BE2C (cell line): Measurements from ENCODE around the gene CHMP4B.

Experiments used
- DNase-seq: peaks from one replicate; pipeline ENCODE4 v3.0.0-alpha.2; 2020
- H3K27me3 ChIP-seq: fragments of 250-450 bp; sonication (Bioruptor Pico); 2 replicates; pipeline ENCODE4 v1.5.1; 2020; ENCODE audit warnings: mild to moderate bottlenecking
- H3K36me3 ChIP-seq: fragments of 250-450 bp; sonication (Bioruptor Pico); 2 replicates; pipeline ENCODE4 v1.5.1; 2020; ENCODE audit warnings: mild to moderate bottlenecking
- H3K4me1 ChIP-seq: fragments of 250-450 bp; sonication (Bioruptor Pico); 2 replicates; pipeline ENCODE4 v1.5.1; 2020
- H3K4me3 ChIP-seq: 2 replicates; pipeline ENCODE4 v1.5.1; 2011; ENCODE audit warnings: low read depth, low read length
- H3K9me3 ChIP-seq: fragments of 250-450 bp; sonication (Bioruptor Pico); 2 replicates; pipeline ENCODE4 v1.5.1; 2020
- CTCF ChIP-seq: IDR thresholded peaks from 2 replicates; pipeline ENCODE4 v1.5.1; 2012; ENCODE audit warnings: mild to moderate bottlenecking, low read depth, low read length

Gene CHMP4B

GRCh38 chr20:33796263-33796906, 14.8 kb upstream of the CHMP4B start:
- H3K27me3 ChIP-seq, result no peaks in the 10 kb centered on the region
- DNase-seq, result no peak

GRCh38 chr20:33796907-33797544, 14.1 kb upstream of the CHMP4B start:
- Histone ChIP-seq H3K4me3 (no peak overlapping the region), H3K4me1 (peaks cover 4% of the 10 kb centered on the region; the same call in 1 of the 2 replicates), H3K27me3 (no peaks in the 10 kb centered on the region), H3K36me3 (no peaks in the 10 kb centered on the region), H3K9me3 (no peaks in the 10 kb centered on the region)
- TF ChIP-seq CTCF, result no peak
- DNase-seq, result no peak

More at GRCh38 chr20:33796263-33796906, 14.8 kb upstream of the CHMP4B start:
- H3K36me3 ChIP-seq, result no peaks in the 10 kb centered on the region
- no peaks in the 10 kb centered on the region for H3K9me3 ChIP-seq
- no peak overlapping the region for H3K4me3 ChIP-seq
- peaks cover 4% of the 10 kb centered on the region; the same call in 1 of the 2 replicates for H3K4me1 ChIP-seq
- TF ChIP-seq CTCF, result no peak

- Histone ChIP-seq H3K27me3 (no peaks in the 10 kb centered on the region), H3K9me3 (no peaks in the 10 kb centered on the region), H3K36me3 (no peaks in the 10 kb centered on the region), H3K4me1 (no peaks in the 10 kb centered on the region), H3K4me3 (no peak overlapping the region)
- DNase-seq, result no peak
- no peak for TF ChIP-seq CTCF
Measured at GRCh38 chr20:33798444-33798843, 12.7 kb upstream of the CHMP4B start.

GRCh38 chr20:33803921-33804337, 7.2 kb upstream of the CHMP4B start:
- H3K36me3 ChIP-seq, result no peaks in the 10 kb centered on the region
- H3K4me3 ChIP-seq, result no peak overlapping the region
- TF ChIP-seq CTCF, result no peak
- H3K9me3 ChIP-seq, result no peaks in the 10 kb centered on the region
- no peaks in the 10 kb centered on the region for H3K27me3 ChIP-seq
- H3K4me1 ChIP-seq, result no peaks in the 10 kb centered on the region
- DNase-seq, result no peak

GRCh38 chr20:33808388-33808787, 2.8 kb upstream of the CHMP4B start:
- no peak overlapping the region for H3K4me3 ChIP-seq
- no peak for TF ChIP-seq CTCF

GRCh38 chr20:33810259-33810658, 889 bp upstream of the CHMP4B start:
- Histone ChIP-seq H3K4me1 (no peaks in the 10 kb centered on the region; the same call in 1 of the 2 replicates), H3K36me3 (no peaks in the 10 kb centered on the region; the same call in 1 of the 2 replicates), H3K9me3 (no peaks in the 10 kb centered on the region), H3K4me3 (no peak overlapping the region), H3K27me3 (no peaks in the 10 kb centered on the region)
- DNase-seq, result no peak
- TF ChIP-seq CTCF, result no peak

More at GRCh38 chr20:33808388-33808787, 2.8 kb upstream of the CHMP4B start:
- H3K9me3 ChIP-seq, result no peaks in the 10 kb centered on the region
- H3K27me3 ChIP-seq, result no peaks in the 10 kb centered on the region
- no peaks in the 10 kb centered on the region for H3K36me3 ChIP-seq
- H3K4me1 ChIP-seq, result no peaks in the 10 kb centered on the region; the same call in 1 of the 2 replicates
- DNase-seq, result no peak
